Sigmoid colon (tissue), 4 donors: ENCODE measurements around the gene CYSLTR2.

Experiments
- EP300 ChIP-seq, 4 donors: sonication (generic); formaldehyde crosslinking; IDR thresholded peaks; one replicate each; pipeline ENCODE4 v1.6.1; 2017; ENCODE audit warnings: antibody characterized with exemption in 4 of 4
- POLR2A ChIP-seq, 2 donors: fragments of 450-650 bp; IDR thresholded peaks; one replicate each; pipeline ENCODE4 v1.6.1; 2016; ENCODE audit warnings: antibody characterized with exemption in 2 of 2, mild to moderate bottlenecking in 2 of 2, moderate library complexity in 2 of 2
- POLR2AphosphoS5 ChIP-seq, 4 donors: sonication (generic); formaldehyde crosslinking; IDR thresholded peaks; one replicate each; pipeline ENCODE4 v1.6.1; 2017; ENCODE audit warnings: antibody characterized with exemption in 4 of 4
- TF ChIP-seq, protein P1 (sequence below), 4 experiments: fragments of 450-650 bp in 3 of 4; fragments of 200-600 bp in 1 of 4; IDR thresholded peaks; one replicate each; pipeline ENCODE4 v1.5.1; 2016 to 2019; ENCODE audit warnings: antibody characterized with exemption in 4 of 4, mild to moderate bottlenecking in 3 of 4, moderate library complexity in 2 of 4

GRCh38 chr13:48645845-48646244 is 7.9 kb upstream of the CYSLTR2 start:
- TF ChIP-seq POLR2A (IDR thresholded peaks at IDR 0.05) (no peak), EP300 (IDR thresholded peaks at IDR 0.05) (no peak), POLR2AphosphoS5 (IDR thresholded peaks at IDR 0.05) (no peak)
- TF ChIP-seq, protein P1, sequence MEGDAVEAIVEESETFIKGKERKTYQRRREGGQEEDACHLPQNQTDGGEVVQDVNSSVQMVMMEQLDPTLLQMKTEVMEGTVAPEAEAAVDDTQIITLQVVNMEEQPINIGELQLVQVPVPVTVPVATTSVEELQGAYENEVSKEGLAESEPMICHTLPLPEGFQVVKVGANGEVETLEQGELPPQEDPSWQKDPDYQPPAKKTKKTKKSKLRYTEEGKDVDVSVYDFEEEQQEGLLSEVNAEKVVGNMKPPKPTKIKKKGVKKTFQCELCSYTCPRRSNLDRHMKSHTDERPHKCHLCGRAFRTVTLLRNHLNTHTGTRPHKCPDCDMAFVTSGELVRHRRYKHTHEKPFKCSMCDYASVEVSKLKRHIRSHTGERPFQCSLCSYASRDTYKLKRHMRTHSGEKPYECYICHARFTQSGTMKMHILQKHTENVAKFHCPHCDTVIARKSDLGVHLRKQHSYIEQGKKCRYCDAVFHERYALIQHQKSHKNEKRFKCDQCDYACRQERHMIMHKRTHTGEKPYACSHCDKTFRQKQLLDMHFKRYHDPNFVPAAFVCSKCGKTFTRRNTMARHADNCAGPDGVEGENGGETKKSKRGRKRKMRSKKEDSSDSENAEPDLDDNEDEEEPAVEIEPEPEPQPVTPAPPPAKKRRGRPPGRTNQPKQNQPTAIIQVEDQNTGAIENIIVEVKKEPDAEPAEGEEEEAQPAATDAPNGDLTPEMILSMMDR (IDR thresholded peaks at IDR 0.05) = no peak
